ENCODE results near the gene TOP2A. TPM values are rescaled to one million over a fixed set of nuclear protein-coding genes. Genes with fewer than 3 reads are reported as not detected.
A peak's percentile ranks its signal among the peaks of the same experiment; 100 is the strongest.

TOP2A gene
- total RNA-seq, 1 experiment from 2014 or later = 241 TPM

DNA sequence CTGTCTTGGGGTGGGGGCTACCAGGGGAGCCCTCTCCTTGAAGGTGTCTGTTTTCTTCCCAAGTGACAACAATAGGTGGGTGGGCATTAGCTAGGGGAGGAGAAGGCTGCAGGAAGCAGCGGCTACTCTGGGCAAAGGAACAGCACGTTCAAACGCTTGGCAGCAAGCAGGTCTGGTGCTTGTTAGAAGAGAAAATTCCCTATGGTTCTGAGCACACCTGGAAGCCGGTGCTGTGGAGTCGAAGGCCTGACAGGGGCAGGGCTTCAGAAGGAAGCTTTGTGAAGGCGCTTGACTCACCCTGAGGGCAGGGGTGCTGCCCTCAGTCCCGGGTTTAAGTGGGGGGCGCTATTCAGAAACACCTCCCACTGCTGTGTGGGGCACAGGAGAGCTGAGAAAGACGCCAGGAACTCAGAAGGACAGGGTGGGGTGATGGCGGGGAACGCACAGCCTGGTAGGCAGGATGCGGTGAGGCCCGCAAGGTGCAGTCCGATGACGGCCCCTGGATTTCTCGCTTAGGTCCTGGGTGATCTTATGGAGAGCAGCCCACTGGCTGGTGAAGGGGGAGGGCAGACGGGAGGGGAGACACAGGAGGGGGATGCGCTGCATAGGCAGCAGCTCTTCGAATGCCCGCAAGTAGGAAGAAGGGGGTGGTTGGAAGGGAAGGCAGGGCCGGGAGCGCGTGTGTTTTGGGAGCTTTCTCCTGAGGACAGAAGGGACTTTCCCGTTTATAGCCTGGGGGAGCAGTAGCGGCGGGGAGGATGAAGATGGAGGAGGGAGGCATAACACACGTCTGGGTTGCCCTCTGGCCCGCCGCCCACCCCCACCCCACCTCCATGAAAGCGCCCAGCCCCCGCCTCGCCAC, 56.4 kb downstream of the TOP2A start:
- no peak for DNase-seq (ENCODE audit: low spot score)

DNA sequence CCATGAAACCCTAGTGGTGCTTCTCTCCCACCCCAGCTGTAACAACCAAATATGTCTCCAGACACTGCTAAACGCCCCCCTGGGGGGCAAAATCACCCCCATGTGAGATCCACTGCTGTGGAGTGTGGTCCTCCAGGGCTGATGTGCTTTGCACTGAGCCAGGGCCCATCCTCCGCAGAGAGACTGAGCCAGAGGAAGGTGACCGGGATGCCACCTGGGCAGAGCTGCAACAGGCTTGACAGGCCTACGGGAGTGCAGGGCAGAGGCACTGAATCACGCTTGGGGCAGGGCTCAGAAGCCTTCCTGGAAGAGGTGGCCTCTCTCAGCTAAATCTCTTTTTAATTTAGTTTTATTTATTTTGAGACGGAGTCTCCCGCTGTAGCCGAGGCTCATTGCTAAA, 57.6 kb downstream of the TOP2A start:
- no peak for DNase-seq (ENCODE audit: low spot score)

DNA sequence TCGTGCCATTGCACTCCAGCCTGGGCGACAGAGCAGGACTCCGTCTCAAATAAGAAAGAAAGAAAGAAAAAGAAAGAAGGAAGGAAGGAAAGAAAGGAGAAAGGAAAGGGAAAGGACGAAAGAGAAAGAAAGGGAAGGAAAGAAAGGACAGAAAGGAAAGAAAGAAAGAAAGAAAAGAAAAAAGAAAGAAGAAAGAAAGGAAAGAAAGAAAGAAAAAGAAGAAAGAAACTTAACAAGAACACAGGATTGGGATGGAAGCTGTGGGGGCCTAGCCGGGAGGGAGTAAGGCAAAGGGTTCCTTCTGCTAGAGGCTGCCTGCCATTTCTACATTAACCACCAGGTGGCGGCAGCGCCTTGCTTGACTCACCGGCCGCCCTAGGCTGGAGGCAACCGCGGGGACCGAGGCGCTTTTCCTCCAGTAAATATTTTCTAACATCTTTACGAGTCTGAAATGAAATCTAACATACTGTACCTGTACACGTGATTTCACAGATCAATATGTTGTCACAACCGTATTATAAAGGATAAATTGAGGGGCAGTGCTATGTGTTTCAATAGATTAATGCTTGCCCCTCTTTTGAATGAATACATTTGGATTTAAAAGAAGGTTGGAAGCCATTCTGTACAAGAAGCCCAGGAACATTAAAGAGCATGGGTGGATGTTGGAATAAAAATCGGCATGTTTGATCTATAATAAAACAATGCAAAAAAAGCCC, 59.2 kb downstream of the TOP2A start:
- DNase-seq (ENCODE audit: low spot score) = peak; percentile 85

DNA sequence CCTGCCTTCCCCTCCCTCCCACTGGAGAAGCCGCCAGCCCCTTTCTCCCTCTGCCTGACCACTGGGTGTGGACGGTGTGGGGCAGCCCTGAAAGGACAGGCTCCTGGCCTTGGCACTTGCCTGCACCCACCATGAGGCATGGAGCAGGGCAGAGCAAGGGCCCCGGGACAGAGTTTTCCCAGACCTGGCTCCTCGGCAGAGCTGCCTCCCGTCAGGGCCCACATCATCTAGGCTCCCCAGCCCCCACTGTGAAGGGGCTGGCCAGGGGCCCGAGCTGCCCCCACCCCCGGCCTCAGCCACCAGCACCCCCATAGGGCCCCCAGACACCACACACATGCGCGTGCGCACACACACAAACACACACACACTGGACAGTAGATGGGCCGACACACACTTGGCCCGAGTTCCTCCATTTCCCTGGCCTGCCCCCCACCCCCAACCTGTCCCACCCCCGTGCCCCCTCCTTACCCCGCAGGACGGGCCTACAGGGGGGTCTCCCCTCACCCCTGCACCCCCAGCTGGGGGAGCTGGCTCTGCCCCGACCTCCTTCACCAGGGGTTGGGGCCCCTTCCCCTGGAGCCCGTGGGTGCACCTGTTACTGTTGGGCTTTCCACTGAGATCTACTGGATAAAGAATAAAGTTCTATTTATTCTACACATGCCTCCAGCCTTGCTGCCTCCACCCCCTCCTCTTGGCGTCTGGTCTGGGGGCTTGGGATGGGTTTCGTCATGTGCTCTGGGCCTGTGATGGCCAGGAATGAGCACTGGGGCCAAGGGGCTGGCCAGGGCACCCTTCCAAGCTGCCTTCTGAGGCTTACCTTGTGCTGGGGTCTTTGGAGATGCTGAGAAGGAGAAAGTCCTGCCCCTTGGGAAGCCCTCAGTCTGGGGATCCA, 60.5 kb downstream of the TOP2A start:
- no peak for DNase-seq (ENCODE audit: low spot score)

DNA sequence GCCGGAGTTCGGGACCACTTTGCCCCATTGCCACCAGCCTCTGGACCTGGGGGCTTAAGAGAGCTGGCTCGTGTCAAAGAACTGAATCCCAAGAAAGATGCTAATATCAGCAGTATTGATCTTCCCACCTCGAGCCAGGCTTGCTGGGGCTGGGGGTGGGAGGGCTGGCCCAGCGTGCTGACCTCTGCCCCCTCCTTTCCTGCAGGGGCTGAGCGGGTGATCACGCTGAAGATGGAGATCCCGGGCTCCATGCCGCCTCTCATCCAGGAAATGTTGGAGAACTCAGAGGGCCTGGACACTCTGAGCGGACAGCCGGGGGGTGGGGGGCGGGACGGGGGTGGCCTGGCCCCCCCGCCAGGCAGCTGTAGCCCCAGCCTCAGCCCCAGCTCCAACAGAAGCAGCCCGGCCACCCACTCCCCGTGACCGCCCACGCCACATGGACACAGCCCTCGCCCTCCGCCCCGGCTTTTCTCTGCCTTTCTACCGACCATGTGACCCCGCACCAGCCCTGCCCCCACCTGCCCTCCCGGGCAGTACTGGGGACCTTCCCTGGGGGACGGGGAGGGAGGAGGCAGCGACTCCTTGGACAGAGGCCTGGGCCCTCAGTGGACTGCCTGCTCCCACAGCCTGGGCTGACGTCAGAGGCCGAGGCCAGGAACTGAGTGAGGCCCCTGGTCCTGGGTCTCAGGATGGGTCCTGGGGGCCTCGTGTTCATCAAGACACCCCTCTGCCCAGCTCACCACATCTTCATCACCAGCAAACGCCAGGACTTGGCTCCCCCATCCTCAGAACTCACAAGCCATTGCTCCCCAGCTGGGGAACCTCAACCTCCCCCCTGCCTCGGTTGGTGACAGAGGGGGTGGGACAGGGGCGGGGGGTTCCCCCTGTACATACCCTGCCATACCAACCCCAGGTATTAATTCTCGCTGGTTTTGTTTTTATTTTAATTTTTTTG, 61.6 kb downstream of the TOP2A start:
- no peak for DNase-seq (ENCODE audit: low spot score)

DNA sequence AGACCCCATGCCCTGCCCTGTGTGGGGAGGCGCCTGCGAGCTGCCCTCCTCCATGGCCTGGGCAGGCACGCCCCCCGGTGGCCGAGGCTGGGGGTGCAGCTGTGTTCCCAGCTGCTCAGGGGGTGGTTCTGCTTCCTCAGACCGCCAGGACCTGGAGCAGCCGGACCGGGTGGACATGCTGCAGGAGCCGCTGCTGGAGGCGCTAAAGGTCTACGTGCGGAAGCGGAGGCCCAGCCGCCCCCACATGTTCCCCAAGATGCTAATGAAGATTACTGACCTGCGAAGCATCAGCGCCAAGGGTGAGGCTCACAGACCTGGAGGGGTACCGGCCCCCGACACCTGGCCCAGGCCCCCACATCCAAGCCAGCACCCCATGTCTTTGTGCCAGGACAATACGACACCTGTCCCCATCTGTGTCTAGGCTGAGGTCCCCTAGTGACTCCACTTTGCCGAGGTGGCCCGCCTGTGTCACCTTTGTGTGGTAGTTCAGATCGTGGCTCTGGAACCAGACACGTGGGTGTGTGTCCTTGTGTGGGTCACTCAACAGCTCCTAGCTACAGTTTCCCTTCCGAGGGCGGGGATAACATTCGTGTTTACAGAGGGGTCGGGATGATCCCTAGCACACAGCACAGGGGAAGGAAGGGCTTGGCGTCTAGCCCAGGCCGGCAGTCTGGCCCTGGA, 62.4 kb downstream of the TOP2A start:
- peak; percentile 44 for DNase-seq (ENCODE audit: low spot score)

DNA sequence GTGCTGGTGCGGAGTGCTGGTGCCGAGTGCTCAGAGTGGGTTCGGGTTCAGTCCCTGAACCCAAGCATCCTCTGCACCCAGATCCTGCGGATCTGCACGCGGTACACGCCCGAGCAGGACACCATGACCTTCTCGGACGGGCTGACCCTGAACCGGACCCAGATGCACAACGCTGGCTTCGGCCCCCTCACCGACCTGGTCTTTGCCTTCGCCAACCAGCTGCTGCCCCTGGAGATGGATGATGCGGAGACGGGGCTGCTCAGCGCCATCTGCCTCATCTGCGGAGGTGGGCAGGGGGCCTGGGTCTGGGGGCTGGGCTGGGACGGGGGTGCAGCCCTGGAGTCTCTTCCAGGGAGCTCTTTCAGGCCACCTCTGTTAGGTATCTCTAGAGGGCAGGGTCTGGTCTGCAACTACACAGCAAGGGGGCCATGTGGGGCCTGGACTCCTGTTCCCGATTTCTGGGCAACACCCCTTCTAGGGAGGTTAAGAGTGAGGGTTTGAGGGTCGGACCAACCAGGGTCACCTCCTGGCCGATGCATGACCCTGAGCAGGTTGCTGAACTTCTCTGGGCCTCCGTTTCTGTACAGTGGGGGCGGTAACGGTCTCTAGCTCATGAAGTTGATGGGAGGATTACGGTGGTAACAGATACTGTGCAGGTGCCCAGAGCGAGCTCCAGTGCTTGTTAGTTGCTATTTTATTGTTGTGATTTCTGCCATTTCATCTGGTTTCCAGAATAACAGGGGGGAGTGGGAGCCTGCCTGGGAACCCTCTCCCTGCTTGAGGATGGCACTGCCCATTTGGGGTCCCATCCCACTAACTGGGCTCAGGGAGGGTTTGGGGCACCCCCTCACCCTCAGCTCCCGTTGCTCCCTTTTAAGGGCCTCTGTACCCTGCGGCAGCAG, 63.2 kb downstream of the TOP2A start:
- no peak for DNase-seq (ENCODE audit: low spot score)

DNA sequence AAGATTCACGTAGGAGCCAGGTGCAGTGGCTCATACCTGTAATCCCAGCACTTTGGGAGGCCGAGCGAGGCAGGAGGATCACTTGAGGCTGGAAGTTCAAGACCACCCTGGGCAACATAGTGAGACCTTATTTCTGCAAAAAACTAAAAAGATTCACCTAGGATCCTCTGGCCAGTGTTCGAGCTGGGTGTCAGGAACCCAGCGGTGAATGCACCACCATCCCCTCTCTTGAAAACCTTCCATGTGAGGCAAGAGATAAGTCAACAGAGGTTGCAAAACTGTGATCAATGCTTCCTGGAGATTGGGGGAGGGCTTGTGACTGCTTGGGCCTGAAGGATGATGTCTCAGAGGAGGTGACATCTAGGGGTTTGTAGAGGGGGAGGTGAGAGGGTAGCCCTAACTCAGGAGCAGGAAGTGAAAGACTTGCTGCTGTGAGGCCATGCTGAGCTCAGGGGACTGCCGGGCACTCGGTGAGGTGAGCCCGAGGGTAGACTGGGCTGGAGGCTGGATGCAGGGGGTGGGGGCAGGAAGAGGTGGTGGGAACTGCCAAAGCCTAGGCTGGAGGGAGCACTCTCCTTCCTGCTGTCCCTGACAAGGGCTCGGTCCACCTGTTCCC, 64.8 kb downstream of the TOP2A start:
- DNase-seq (ENCODE audit: low spot score) = no peak

DNA sequence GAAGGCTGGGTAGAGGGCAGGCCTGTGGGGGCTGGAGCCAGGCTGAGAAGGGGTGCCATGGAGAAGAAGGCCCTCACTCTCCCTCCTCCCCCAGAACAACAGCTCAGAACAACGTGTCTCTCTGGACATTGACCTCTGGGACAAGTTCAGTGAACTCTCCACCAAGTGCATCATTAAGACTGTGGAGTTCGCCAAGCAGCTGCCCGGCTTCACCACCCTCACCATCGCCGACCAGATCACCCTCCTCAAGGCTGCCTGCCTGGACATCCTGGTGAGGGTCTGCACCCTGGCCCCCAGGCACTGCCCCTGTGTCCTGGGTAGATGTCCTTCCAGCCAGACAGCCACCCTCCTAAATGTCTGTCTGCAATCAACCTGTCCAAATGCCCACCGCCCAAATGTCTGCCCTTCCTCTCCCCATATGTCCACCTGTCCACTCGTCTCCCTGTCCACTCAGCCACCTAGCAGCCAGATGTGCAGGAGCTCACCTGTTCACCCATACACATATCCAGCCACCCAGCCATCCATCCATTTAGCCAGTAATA, 65.4 kb downstream of the TOP2A start:
- DNase-seq (ENCODE audit: low spot score) = no peak

DNA sequence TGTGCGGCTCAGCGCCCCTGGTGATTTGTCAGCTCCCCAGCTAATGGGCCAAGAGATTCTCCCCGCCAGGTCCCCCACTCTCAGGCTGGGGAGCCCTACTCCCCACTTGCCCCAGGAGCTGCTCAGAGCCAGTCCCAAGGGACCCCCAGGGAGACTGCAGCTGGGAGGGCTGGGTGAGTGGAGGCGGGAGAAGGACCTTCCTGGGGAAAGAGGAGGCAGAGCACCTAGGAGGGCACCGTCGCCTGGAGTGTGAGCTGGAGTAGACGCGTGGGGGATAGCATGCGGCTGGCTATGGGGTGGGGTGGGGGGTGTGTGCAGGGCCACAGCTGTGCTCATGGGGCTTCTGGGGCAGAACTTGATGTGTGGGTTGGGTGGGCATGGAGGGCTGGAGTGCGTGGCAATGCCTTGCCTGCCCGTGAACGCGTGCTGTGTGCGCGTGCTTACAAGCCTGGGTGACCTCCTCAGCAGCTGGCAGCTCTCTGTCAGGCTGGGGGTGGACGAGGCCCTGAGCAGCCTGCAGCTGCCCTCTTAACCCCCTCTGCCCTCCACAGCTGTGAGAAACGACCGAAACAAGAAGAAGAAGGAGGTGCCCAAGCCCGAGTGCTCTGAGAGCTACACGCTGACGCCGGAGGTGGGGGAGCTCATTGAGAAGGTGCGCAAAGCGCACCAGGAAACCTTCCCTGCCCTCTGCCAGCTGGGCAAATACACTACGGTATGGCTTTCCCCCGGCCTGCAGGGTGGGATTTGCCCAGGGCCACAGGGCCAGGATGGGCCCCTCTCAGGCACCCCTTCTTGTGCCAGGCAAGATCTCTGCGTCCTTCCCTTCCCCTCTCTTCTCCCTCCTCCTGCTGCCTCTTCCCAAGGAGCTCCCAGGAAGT, 66.1 kb downstream of the TOP2A start:
- DNase-seq (ENCODE audit: low spot score) = no peak

DNA sequence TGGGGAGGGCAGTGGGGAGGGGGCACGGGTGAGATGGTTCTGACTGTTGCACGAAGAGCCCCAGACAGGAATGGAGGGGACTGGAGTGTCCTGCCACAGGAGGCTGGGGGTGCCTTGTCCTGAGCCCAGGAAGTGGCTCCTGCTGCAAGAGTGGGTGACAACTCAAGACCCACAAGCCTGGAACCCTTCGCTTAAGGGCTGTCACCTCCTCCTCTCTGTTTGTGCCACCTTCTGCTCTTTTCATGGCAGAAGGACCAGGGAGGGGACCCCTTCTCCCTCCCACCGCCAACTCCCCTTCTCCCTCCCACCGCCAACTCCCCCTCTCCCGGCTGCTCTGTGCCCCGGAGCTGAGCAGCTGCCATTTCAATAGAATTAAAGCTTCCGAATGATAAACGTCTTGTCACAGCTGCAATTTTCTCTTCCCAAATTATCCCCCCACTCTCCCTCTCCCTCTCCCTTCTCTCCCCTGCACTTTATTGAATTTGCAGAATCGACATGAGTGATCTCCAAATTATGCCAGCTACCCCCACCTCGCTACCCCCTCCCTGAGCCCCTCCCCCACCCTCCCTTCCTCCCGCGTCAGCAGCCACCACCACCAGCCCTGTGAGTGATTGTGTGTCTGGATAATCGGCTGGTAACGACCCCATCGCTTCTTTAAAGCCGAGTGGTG, 66.9 kb downstream of the TOP2A start:
- DNase-seq (ENCODE audit: low spot score) = no peak

DNA sequence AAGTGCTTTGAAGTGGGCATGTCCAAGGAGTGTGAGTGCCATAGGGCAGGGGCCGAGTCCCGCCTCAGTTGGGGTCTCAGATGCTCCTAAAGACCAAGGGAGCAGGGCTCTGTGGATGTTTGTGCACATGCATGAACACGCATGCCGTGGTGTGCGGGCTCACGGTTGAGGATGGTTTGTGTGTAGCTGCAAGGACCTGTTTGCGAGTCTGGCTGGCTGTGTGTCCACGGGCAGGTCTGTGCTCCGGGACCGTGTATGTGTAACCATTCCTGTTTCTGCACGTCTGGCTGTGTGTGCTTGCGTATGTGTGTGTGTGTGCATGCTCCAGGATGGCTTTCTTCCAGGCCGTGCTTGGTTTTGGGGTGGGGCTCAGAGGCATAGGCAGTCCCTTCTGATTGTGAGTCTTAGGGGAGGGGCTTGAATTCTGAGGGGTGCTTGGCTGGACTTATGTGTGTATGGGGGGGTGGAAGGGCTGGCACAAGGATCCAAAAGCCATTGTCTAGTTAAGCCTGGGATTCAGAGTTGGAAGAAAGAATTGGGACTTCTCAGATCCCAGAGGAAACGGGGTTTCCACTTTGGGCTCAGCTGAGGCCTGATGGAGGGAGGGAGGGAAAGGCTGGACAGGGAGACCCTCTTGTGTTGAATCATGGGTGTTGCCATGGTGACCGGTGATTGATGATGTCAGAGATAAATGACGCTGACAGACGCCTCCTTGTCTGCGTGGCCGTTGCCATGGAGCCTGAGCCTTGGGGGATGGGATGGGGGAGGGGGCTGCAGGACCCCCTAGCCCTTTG, 67.6 kb downstream of the TOP2A start:
- DNase-seq (ENCODE audit: low spot score) = no peak

DNA sequence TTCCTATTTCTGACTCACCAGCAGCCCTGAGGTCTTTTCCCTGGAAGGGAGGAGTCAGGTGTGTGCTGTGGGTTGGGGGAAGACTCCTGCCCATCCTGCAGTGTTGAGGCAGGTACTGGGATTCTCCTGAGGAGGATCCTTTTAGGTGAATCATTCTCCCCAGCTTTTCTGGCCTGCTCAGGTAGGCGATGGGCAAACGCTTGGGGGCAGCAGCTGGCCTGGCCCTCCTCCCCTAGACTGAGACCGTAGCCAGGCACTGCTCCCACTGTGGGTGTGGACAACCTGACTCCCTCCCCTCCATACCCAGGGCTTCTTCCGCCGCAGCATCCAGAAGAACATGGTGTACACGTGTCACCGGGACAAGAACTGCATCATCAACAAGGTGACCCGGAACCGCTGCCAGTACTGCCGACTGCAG, 68.2 kb downstream of the TOP2A start:
- DNase-seq (ENCODE audit: low spot score) = peak; percentile 41

DNA sequence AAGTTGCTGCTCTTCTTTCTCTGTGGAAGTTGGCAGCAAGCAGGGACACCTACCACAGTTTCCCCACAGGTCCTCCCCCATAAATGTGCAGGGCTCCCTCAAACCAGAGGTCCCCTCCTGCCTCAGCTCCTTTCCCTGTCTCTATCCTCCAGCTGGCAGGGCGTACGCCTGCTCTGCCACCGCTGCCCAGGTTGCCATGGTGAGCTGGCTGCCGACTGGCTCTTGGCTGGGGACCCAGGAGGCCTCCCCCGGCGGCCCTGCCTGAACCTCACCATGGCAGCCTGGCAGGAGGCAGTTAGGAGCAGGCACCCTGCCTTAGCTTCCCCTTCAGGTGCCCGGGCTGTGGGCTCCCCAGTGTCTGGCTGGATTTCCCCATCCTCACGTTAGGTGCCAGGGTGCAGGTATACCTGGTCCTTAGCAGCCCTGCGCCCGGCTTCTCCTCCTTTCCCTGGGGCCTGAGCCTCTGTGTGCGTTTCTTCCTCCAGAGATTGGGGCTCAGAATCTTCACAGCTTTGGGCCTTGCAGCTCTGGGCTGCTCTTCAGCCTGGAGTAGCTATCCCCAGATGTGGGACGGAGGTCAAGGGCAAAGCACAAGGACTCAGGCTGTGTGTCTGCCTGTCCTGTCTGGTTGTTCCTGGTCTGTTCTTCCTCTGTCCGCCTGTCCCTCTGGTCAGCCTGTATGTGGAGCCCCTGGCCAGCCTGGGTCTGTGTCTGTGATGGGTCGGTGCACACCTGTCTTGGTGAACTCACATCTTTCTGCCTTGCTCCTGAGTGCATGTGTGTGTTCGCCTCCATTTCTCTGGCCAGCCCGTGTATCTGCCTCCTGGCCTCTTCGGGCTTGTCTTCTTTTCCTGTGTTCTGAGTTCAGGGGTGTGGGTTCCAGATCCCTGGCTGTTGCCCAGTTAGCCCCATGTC, 68.9 kb downstream of the TOP2A start:
- no peak for DNase-seq (ENCODE audit: low spot score)

DNA sequence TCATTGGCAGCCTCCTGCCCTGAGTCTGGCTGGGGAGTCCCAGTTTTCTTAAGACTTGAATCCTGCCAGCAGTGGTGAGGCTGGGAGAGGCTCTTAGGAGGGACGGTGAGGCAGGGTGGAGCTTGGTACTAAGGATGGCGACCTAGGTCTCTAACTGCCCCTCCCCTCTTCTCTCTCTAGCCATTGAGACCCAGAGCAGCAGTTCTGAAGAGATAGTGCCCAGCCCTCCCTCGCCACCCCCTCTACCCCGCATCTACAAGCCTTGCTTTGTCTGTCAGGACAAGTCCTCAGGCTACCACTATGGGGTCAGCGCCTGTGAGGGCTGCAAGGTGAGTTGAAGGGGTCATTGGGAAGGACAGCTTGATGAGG, 69.6 kb downstream of the TOP2A start:
- no peak for DNase-seq (ENCODE audit: low spot score)

Measured in A172 (cell line).